Ramos (cell line): ENCODE measurements around the gene TPX2.

Experiments used
- in situ Hi-C: fragments of 300-500 bp; cut with MboI; formaldehyde crosslinking; loops from one replicate; pipeline ENCODE4 v1.14.3; 2022; ENCODE audit warnings: low sequenced_read_pairs; ENCODE audit not compliant: unreplicated experiment

Gene TPX2

GRCh38 chr20:31828016-31828415 lies 88.9 kb downstream of the TPX2 start:
- in situ Hi-C loops, result loop anchor here (10.0 kb wide), 1 partner anchor 267 kb away; no protein-coding TSS in a partner anchor

GRCh38 chr20:31829731-31830130 lies 90.6 kb downstream of the TPX2 start:
- in situ Hi-C loops, result loop anchor here (10.0 kb wide), 1 partner anchor 265 kb away; no protein-coding TSS in a partner anchor

GRCh38 chr20:31830406-31830981 lies 91.4 kb downstream of the TPX2 start:
- in situ Hi-C loops, result no loop called here

GRCh38 chr20:31831211-31831610 lies 92.1 kb downstream of the TPX2 start:
- in situ Hi-C loops, result no loop called here

GRCh38 chr20:31831771-31832306 lies 92.7 kb downstream of the TPX2 start:
- in situ Hi-C loops, result no loop called here

- in situ Hi-C loops, result no loop called here
Measured at GRCh38 chr20:31833130-31833930, 94.2 kb downstream of the TPX2 start.

- in situ Hi-C loops, result no loop called here
Measured at GRCh38 chr20:31833931-31834521, 94.9 kb downstream of the TPX2 start.

GRCh38 chr20:31835554-31835953 lies 96.5 kb downstream of the TPX2 start:
- in situ Hi-C loops, result no loop called here

GRCh38 chr20:31835977-31836852 lies 97.1 kb downstream of the TPX2 start:
- in situ Hi-C loops, result no loop called here

- in situ Hi-C loops, result no loop called here
Measured at GRCh38 chr20:31836853-31837608, 97.9 kb downstream of the TPX2 start.

GRCh38 chr20:31837896-31838397 lies 98.9 kb downstream of the TPX2 start:
- in situ Hi-C loops, result no loop called here

GRCh38 chr20:31838646-31839292 lies 99.7 kb downstream of the TPX2 start:
- in situ Hi-C loops, result no loop called here

- in situ Hi-C loops, result no loop called here
Measured at GRCh38 chr20:31839782-31840487, 100.8 kb downstream of the TPX2 start.

GRCh38 chr20:31840906-31841816 lies 102.1 kb downstream of the TPX2 start:
- in situ Hi-C loops, result no loop called here

GRCh38 chr20:31841928-31842327 lies 102.8 kb downstream of the TPX2 start:
- in situ Hi-C loops, result no loop called here

- in situ Hi-C loops, result no loop called here
Measured at GRCh38 chr20:31842471-31843157, 103.5 kb downstream of the TPX2 start.

GRCh38 chr20:31843288-31843687 lies 104.2 kb downstream of the TPX2 start:
- in situ Hi-C loops, result no loop called here
